ENCODE data around the gene ZNF865. TPM values are rescaled to one million over a fixed set of nuclear protein-coding genes. Genes with fewer than 3 reads are reported as not detected.

Gene ZNF865
- total and polyA plus RNA-seq, 2 donors (not counting 3 experiments of a cell fraction or from before 2014, with no cell fraction given): 4.0 to 10.1 TPM

GRCh38 chr19:55659822-55660221 lies 54.4 kb downstream of the ZNF865 start:
- POLR2A ChIA-PET: no interaction called here
- DNase-seq (ENCODE audit: low read depth, low spot score) (no peak), FAIRE-seq (no peak)
- Histone ChIP-seq H3K4me1 (ENCODE audit: control insufficient read depth, extremely low read depth, insufficient read depth, low read length) (peaks cover 25% of the 10 kb centered on the region), H3K9ac (replicated peaks; ENCODE audit: extremely low read depth, insufficient read depth, low read length) (no peak overlapping the region), H3K27ac (ENCODE audit: insufficient read depth, low read depth, low read length) (no peak overlapping the region), H3K36me3 (ENCODE audit: control insufficient read depth in 2 of 2, extremely low read depth in 1 of 2, insufficient read depth in 2 of 2, low read length in 2 of 2) (peaks cover 14 to 48% of the 10 kb centered on the region in 2 experiments), H3K79me2 (ENCODE audit: control insufficient read depth, insufficient read depth, low read length) (peaks cover 97% of the 10 kb centered on the region), H3K4me2 (ENCODE audit: insufficient read depth, low read length) (no peak overlapping the region), H3K27me3 (ENCODE audit: control insufficient read depth in 2 of 2, insufficient read depth in 2 of 2, low read length in 2 of 2) (no peaks in the 10 kb centered on the region), H4K20me1 (replicated peaks; ENCODE audit: control insufficient read depth, extremely low read depth, insufficient read depth, low read length) (peaks cover 12% of the 10 kb centered on the region), H2AFZ (ENCODE audit: low read depth, low read length) (no peak overlapping the region), H3K9me1 (replicated peaks; ENCODE audit: control insufficient read depth, extremely low read depth, insufficient read depth, low read length) (no peaks in the 10 kb centered on the region), H3K4me3 (replicated peaks in 1 of 3; ENCODE audit: insufficient read depth in 1 of 3, low read depth in 1 of 3, low read length in 3 of 3) (no peak overlapping the region), H3K9me3 (replicated peaks; ENCODE audit: control insufficient read depth, insufficient read depth, low read length) (no peaks in the 10 kb centered on the region)
- CTCF ChIA-PET: interaction anchor here (1.1 kb wide), 1 partner anchor 12 kb away, joined by 6 read pairs; no protein-coding TSS in a partner anchor
- intact Hi-C loops (cut with micrococcal nuclease): loop anchor here (10.0 kb wide), 3 partner anchors 325 to 1195 kb away; partner anchors contain the start of genes KMT5C, LENG9 and ZNF787
- TF ChIP-seq JUN (IDR thresholded peaks at IDR 0.05; ENCODE audit: borderline replicate concordance, insufficient read depth, insufficient read length, low read depth): no peak
- TF ChIP-seq MAX (IDR thresholded peaks at IDR 0.05; ENCODE audit: insufficient read depth, insufficient read length): no peak
- TF ChIP-seq POLR2A (IDR thresholded peaks at IDR 0.05; ENCODE audit: low read depth, low read length): no peak
- TF ChIP-seq GATA2 (IDR thresholded peaks at IDR 0.05; ENCODE audit: insufficient read depth, insufficient read length, low read depth, low read length): no peak
- TF ChIP-seq EZH2 (IDR thresholded peaks at IDR 0.05; ENCODE audit: borderline replicate concordance, low read depth, low read length, severe bottlenecking): no peak
- no peak for TF ChIP-seq MYC (IDR thresholded peaks at IDR 0.05; ENCODE audit: low read depth, low read length)
- no peak for TF ChIP-seq FOS (IDR thresholded peaks at IDR 0.05; ENCODE audit: borderline replicate concordance, insufficient read depth, low read length)
- no peak for TF ChIP-seq CTCF (IDR thresholded peaks at IDR 0.05; ENCODE audit: extremely low read depth in 1 of 2, insufficient read depth in 1 of 2, low read depth in 1 of 2, low read length in 2 of 2)
- TF ChIP-seq POLR2AphosphoS5 (IDR thresholded peaks at IDR 0.05; ENCODE audit: insufficient read depth, low read depth, low read length): no peak
- dilution Hi-C loops (cut with MboI; ENCODE audit: extremely low pct_ligation_motif_present, low sequenced_read_pairs): no loop called here
- no TSS peak for BruUV-seq (replicated peaks)
